Measurements from ENCODE around the gene PCDHGA4. TPM values are rescaled to one million over a fixed set of nuclear protein-coding genes. Genes with fewer than 3 reads are reported as not detected.
A peak's percentile ranks its signal among the peaks of the same experiment; 100 is the strongest.
"Not testable (repeated sequence)": the region's sequence is repeated elsewhere in the genome, so short reads cannot be mapped to it uniquely, and the experiment has no call there.

PCDHGA4 gene
- total RNA-seq, 2 donors from 2014 or later, result 11.4 TPM

DNA sequence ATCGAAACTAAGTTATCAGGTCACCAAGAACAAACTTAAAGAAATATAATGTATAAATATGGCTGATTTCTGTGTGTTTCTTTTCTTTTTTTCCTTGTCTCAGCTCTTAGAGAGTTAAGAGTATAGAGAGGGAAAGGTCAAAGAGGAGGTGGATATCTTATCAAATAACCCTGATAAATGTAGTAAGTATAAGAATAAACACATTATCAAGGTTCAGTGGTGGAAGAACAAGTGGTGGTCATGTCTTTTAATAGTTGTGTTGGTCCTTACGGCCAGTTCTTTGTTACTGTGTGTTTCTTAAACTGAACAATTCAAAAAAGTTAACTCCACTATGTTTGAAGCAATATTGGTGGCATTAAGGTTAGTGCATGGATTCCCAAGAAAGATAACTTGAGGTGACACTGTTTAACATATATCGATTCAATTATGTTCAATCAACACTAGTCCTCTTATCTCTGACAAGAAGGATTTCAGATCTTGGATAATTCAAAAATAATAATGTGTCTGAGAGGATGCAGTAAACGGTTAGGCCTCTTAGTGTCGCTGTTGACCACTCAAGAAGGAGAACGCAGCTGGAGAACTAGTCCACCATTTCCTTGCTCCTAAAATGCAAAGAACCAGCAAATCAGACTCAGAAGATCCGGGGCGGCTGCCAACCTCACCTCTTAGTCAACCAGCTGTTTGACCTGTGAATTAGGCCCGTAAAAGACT lies 11.4 kb upstream of the PCDHGA4 start, which contains the start of gene PCDHGA3:
Gene PCDHGA3, plus strand, starts transcription at position 588 of the 711 bp plus-strand sequence. CDS start 205 bp downstream, outside the sequence.
- Histone ChIP-seq H3K27ac (no peak within 1 kb of the TSS), H3K4me3 (peak within 1 kb of the TSS; percentile 53), H3K36me3 (peaks cover 3% of the 10 kb centered on the region), H3K27me3 (replicated peaks; ENCODE audit: insufficient read depth) (no peaks in the 10 kb centered on the region), H3K9me3 (peaks cover 89% of the 10 kb centered on the region), H3K4me1 (ENCODE audit: control insufficient read depth in 1 of 2, low read depth in 2 of 2) (no peaks in the 10 kb centered on the region)
- no peak for DNase-seq (ENCODE audit: low spot score)
- no peak for ATAC-seq (ENCODE audit: insufficient number of reproducible peaks, low FRiP score, low read depth)
- TF ChIP-seq, protein P1, sequence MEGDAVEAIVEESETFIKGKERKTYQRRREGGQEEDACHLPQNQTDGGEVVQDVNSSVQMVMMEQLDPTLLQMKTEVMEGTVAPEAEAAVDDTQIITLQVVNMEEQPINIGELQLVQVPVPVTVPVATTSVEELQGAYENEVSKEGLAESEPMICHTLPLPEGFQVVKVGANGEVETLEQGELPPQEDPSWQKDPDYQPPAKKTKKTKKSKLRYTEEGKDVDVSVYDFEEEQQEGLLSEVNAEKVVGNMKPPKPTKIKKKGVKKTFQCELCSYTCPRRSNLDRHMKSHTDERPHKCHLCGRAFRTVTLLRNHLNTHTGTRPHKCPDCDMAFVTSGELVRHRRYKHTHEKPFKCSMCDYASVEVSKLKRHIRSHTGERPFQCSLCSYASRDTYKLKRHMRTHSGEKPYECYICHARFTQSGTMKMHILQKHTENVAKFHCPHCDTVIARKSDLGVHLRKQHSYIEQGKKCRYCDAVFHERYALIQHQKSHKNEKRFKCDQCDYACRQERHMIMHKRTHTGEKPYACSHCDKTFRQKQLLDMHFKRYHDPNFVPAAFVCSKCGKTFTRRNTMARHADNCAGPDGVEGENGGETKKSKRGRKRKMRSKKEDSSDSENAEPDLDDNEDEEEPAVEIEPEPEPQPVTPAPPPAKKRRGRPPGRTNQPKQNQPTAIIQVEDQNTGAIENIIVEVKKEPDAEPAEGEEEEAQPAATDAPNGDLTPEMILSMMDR (IDR thresholded peaks at IDR 0.05), result peak; percentile 11

DNA sequence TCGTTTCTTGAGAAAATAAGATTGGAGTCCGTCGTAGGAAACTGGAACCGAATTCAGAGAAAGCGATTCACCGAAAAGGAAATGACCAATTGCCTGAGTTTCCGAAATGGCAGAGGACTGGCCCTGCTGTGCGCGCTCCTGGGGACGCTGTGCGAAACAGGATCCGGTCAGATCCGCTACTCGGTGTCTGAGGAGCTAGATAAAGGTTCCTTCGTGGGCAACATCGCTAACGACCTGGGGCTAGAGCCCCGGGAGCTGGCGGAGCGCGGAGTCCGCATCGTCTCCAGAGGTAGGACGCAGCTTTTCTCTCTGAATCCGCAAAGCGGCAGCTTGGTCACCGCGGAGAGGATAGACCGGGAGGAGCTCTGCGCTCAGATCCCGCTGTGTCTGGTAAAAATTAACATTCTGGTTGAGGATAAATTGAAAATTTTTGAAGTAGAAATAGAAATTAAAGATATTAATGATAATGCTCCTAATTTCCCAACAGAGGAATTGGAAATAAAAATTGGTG lies 10.8 kb upstream of the PCDHGA4 start:
- Histone ChIP-seq H3K4me3 (peak overlapping the region; percentile 53), H3K9me3 (peaks cover 89% of the 10 kb centered on the region), H3K27me3 (replicated peaks; ENCODE audit: insufficient read depth) (no peaks in the 10 kb centered on the region), H3K4me1 (ENCODE audit: control insufficient read depth in 1 of 2, low read depth in 2 of 2) (no peaks in the 10 kb centered on the region), H3K27ac (no peak overlapping the region), H3K36me3 (peaks cover 3% of the 10 kb centered on the region)
- DNase-seq (ENCODE audit: low spot score) (no peak), ATAC-seq (ENCODE audit: insufficient number of reproducible peaks, low FRiP score, low read depth) (no peak)
- TF ChIP-seq, protein P1 (IDR thresholded peaks at IDR 0.05), result no peak

DNA sequence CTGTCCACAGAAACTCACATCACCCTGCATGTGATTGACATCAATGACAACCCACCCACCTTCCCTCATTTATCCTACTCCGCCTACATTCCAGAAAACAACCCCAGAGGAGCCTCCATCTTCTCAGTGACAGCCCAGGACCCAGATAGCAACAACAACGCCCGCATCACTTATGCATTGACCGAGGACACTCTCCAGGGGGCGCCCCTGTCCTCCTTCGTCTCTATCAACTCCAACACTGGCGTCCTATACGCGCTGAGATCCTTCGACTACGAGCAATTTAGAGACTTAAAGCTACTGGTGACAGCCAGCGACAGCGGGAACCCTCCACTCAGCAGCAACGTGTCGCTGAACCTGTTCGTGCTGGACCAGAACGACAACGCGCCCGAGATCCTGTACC lies 9.5 kb upstream of the PCDHGA4 start:
- TF ChIP-seq, protein P1 (IDR thresholded peaks at IDR 0.05), result no peak
- peaks cover 89% of the 10 kb centered on the region for H3K9me3 ChIP-seq
- H3K4me3 ChIP-seq, result peak overlapping the region; percentile 19
- H3K27ac ChIP-seq, result no peak overlapping the region
- H3K27me3 ChIP-seq (replicated peaks; ENCODE audit: insufficient read depth), result no peaks in the 10 kb centered on the region
- H3K36me3 ChIP-seq, result no peaks in the 10 kb centered on the region
- DNase-seq (ENCODE audit: low spot score), result no peak
- H3K4me1 ChIP-seq (ENCODE audit: control insufficient read depth in 1 of 2, low read depth in 2 of 2), result no peaks in the 10 kb centered on the region
- no peak for ATAC-seq (ENCODE audit: insufficient number of reproducible peaks, low FRiP score, low read depth)

DNA sequence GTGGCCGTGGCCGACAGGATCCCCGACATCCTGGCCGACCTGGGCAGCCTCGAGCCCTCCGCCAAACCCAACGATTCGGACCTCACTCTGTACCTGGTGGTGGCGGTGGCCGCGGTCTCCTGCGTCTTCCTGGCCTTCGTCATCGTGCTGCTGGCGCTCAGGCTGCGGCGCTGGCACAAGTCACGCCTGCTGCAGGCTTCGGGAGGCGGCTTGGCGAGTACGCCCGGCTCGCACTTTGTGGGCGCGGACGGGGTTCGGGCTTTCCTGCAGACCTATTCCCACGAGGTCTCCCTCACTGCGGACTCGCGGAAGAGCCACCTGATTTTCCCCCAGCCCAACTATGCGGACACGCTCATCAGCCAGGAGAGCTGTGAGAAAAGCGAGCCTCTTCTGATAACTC lies 8.8 kb upstream of the PCDHGA4 start:
- H3K4me1 ChIP-seq (ENCODE audit: control insufficient read depth in 1 of 2, low read depth in 2 of 2); DNase-seq (ENCODE audit: low spot score); H3K36me3 ChIP-seq; H3K27ac ChIP-seq; ATAC-seq (ENCODE audit: insufficient number of reproducible peaks, low FRiP score, low read depth); H3K27me3 ChIP-seq (replicated peaks; ENCODE audit: insufficient read depth); H3K4me3 ChIP-seq: not testable (repeated sequence)
- peaks cover 89% of the 10 kb centered on the region for H3K9me3 ChIP-seq

DNA sequence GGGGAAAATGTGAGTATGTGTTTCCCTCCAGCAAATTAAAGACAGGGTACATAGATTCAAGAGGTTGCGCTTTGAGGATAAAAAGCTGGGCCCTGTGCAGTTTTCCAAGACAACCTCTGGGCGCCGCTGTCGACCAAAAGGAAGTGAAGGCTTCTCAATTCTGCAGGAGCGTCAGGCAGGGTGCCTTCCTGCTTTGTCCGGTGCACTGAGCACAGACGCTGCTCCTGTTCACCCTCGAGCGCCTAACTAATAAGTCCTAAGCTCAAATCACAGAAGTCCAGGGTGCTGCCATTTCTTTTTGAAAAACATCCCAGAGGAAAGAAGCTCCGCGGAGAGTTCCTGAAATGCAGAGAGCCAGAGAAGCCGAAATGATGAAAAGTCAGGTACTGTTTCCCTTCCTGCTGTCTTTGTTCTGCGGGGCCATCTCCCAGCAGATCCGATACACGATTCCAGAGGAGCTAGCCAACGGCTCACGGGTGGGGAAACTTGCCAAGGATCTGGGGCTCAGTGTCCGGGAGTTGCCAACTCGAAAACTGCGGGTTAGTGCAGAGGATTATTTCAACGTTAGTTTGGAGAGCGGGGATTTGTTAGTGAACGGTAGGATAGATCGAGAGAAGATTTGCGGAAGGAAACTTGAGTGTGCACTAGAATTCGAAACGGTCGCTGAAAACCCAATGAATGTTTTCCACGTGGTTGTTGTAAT lies 4.8 kb upstream of the PCDHGA4 start, which contains the start of gene PCDHGB1:
Gene PCDHGB1, plus strand, starts transcription at position 183 of the 703 bp plus-strand sequence. Its CDS starts 162 bp downstream, at position 345.
- H3K27ac ChIP-seq, result no peak within 1 kb of the TSS
- no peaks in the 10 kb centered on the region for H3K27me3 ChIP-seq (replicated peaks; ENCODE audit: insufficient read depth)
- peaks cover 79% of the 10 kb centered on the region for H3K9me3 ChIP-seq
- TF ChIP-seq, protein P1 (IDR thresholded peaks at IDR 0.05), result no peak
- ATAC-seq (ENCODE audit: insufficient number of reproducible peaks, low FRiP score, low read depth) (no peak), DNase-seq (ENCODE audit: low spot score) (no peak)
- peak within 1 kb of the TSS; percentile 55 for H3K4me3 ChIP-seq
- H3K4me1 ChIP-seq (ENCODE audit: control insufficient read depth in 1 of 2, low read depth in 2 of 2), result no peaks in the 10 kb centered on the region
- H3K36me3 ChIP-seq, result no peaks in the 10 kb centered on the region

Measured in thoracic aorta (tissue), 2 donors.